GM21390 (cell line): ENCODE results near the gene NOC4L.

Experiments used
- ATAC-seq: cut with Tn5 transposase; IDR thresholded peaks from one replicate; pipeline ENCODE4 v1.9.1; 2021; ENCODE audit not compliant: unreplicated experiment

NOC4L gene

GRCh38 chr12:132168311-132169031 lies 24.2 kb downstream of the NOC4L start:
- ATAC-seq: no peak

GRCh38 chr12:132169376-132169775 lies 25.1 kb downstream of the NOC4L start:
- ATAC-seq: no peak

GRCh38 chr12:132170094-132170636 lies 25.9 kb downstream of the NOC4L start:
- no peak for ATAC-seq

GRCh38 chr12:132170637-132171292 lies 26.5 kb downstream of the NOC4L start:
- no peak for ATAC-seq

GRCh38 chr12:132171293-132171967 lies 27.2 kb downstream of the NOC4L start:
- no peak for ATAC-seq

- ATAC-seq: no peak
Observed at GRCh38 chr12:132171968-132172521, 27.8 kb downstream of the NOC4L start.

GRCh38 chr12:132172619-132173018 lies 28.4 kb downstream of the NOC4L start:
- ATAC-seq: no peak

- no peak for ATAC-seq
Observed at GRCh38 chr12:132173135-132174014, 29.1 kb downstream of the NOC4L start.

- no peak for ATAC-seq
Observed at GRCh38 chr12:132174015-132174838, 30.0 kb downstream of the NOC4L start.

GRCh38 chr12:132174839-132175490 lies 30.7 kb downstream of the NOC4L start:
- no peak for ATAC-seq

- no peak for ATAC-seq
Observed at GRCh38 chr12:132175496-132176384, 31.5 kb downstream of the NOC4L start.

GRCh38 chr12:132176385-132176919 lies 32.2 kb downstream of the NOC4L start:
- no peak for ATAC-seq

GRCh38 chr12:132176920-132177551 lies 32.8 kb downstream of the NOC4L start:
- no peak for ATAC-seq

- ATAC-seq: no peak
Observed at GRCh38 chr12:132178316-132178715, 34.1 kb downstream of the NOC4L start.

GRCh38 chr12:132178801-132179401 lies 34.6 kb downstream of the NOC4L start:
- ATAC-seq: no peak

GRCh38 chr12:132179431-132180362 lies 35.4 kb downstream of the NOC4L start:
- ATAC-seq: no peak
